Mesenchymal stem cell (in vitro differentiated cells and primary cell): Measurements from ENCODE around the gene VEPH1. TPM values are rescaled to one million over a fixed set of nuclear protein-coding genes. Genes with fewer than 3 reads are reported as not detected.
A peak's percentile ranks its signal among the peaks of the same experiment; 100 is the strongest.

Source experiments
- DNase-seq: peaks from one replicate; pipeline ENCODE4 v3.0.0-alpha.2; 2013
- H2AFZ ChIP-seq: one replicate; pipeline ENCODE4 v1.6.1; 2013; ENCODE audit warnings: low read depth, mild to moderate bottlenecking, control low read depth, inconsistent platforms, low read length, moderate library complexity
- H2AK5ac ChIP-seq: 2 replicates; pipeline ENCODE4 v1.6.1; 2013; ENCODE audit warnings: low read length, moderate library complexity, mild to moderate bottlenecking, inconsistent platforms; ENCODE audit not compliant: severe bottlenecking
- H2BK120ac ChIP-seq: one replicate; pipeline ENCODE4 v1.6.1; 2013; ENCODE audit warnings: low read depth, mild to moderate bottlenecking, inconsistent platforms, low read length, moderate library complexity
- H2BK12ac ChIP-seq, 2 experiments: one replicate each; pipeline ENCODE4 v1.6.1; 2013; ENCODE audit warnings: inconsistent platforms in 2 of 2, low read length in 2 of 2, mild to moderate bottlenecking in 2 of 2, moderate library complexity in 2 of 2, control low read depth in 1 of 2
- H2BK15ac ChIP-seq: one replicate; pipeline ENCODE4 v1.6.1; 2013; ENCODE audit warnings: mild to moderate bottlenecking, low read depth, inconsistent platforms; ENCODE audit not compliant: poor library complexity, severe bottlenecking
- H2BK5ac ChIP-seq: 2 replicates; pipeline ENCODE4 v1.6.1; 2013; ENCODE audit warnings: low read depth, mild to moderate bottlenecking, low read length, control low read depth, inconsistent platforms; ENCODE audit not compliant: poor library complexity, severe bottlenecking
- H3K14ac ChIP-seq, 2 experiments: one replicate each; pipeline ENCODE4 v1.6.1; 2013; ENCODE audit warnings: inconsistent platforms in 2 of 2, low read length in 2 of 2, control low read depth in 1 of 2, mild to moderate bottlenecking in 1 of 2, moderate library complexity in 1 of 2
- H3K18ac ChIP-seq, 2 experiments: one replicate each; pipeline ENCODE4 v1.6.1; 2013; ENCODE audit warnings: inconsistent platforms in 2 of 2, low read length in 2 of 2, control low read depth in 1 of 2, low read depth in 1 of 2, mild to moderate bottlenecking in 1 of 2
- H3K23ac ChIP-seq, 2 experiments: one replicate each; pipeline ENCODE4 v1.6.1; 2013; ENCODE audit warnings: inconsistent platforms in 2 of 2, low read length in 2 of 2, mild to moderate bottlenecking in 2 of 2, moderate library complexity in 2 of 2, control low read depth in 1 of 2
- H3K27ac ChIP-seq: 2 replicates; pipeline ENCODE4 v1.5.1; 2013; ENCODE audit warnings: mild to moderate bottlenecking, moderate library complexity, low read length, control low read depth, inconsistent platforms; ENCODE audit not compliant: poor library complexity, severe bottlenecking
- H3K27me3 ChIP-seq, 2 experiments: 2 replicates each; pipeline versions ENCODE4 v1.6.1 to v1.7.0; 2013; ENCODE audit warnings: low read length in 2 of 2, mild to moderate bottlenecking in 2 of 2, moderate library complexity in 2 of 2, control low read depth in 1 of 2, inconsistent platforms in 1 of 2; ENCODE audit not compliant: control insufficient read depth in 1 of 2, insufficient read depth in 1 of 2
- H3K36me3 ChIP-seq, 2 experiments: 2 replicates each; pipeline versions ENCODE4 v1.6.1 to v1.7.0; 2013; ENCODE audit warnings: low read length in 2 of 2, control low read depth in 1 of 2, inconsistent platforms in 1 of 2, low read depth in 1 of 2, mild to moderate bottlenecking in 1 of 2; ENCODE audit not compliant: insufficient read depth in 2 of 2, control insufficient read depth in 1 of 2
- H3K4ac ChIP-seq, 2 experiments: one replicate each; pipeline ENCODE4 v1.6.1; 2013; ENCODE audit warnings: inconsistent platforms in 2 of 2, low read length in 2 of 2, mild to moderate bottlenecking in 2 of 2, moderate library complexity in 2 of 2, control low read depth in 1 of 2, low read depth in 1 of 2
- H3K4me1 ChIP-seq: 2 replicates; pipeline ENCODE4 v1.6.1; 2013; ENCODE audit warnings: low read depth, low read length, control low read depth; ENCODE audit not compliant: control insufficient read depth, insufficient read depth
- H3K4me2 ChIP-seq: 2 replicates; pipeline ENCODE4 v1.6.1; 2013; ENCODE audit warnings: low read length, mild to moderate bottlenecking, inconsistent platforms; ENCODE audit not compliant: poor library complexity, severe bottlenecking
- H3K4me3 ChIP-seq, 2 experiments: 2 replicates each; pipeline versions ENCODE4 v1.5.1 to v1.7.0; 2013; ENCODE audit warnings: low read length in 2 of 2, mild to moderate bottlenecking in 2 of 2, control low read depth in 1 of 2, low read depth in 1 of 2; ENCODE audit not compliant: insufficient read depth in 1 of 2
- H3K79me1 ChIP-seq: replicated peaks from 2 replicates; pipeline ENCODE4 v1.6.1; 2013; ENCODE audit warnings: mild to moderate bottlenecking, control low read depth, low read length, inconsistent platforms; ENCODE audit not compliant: poor library complexity, severe bottlenecking
- H3K9ac ChIP-seq: 2 replicates; pipeline ENCODE4 v1.7.0; 2013; ENCODE audit warnings: mild to moderate bottlenecking, low read length, moderate library complexity
- H3K9me3 ChIP-seq: 2 replicates; pipeline ENCODE4 v1.7.0; 2013; ENCODE audit warnings: mild to moderate bottlenecking, low read length; ENCODE audit not compliant: control insufficient read depth
- H4K8ac ChIP-seq: one replicate; pipeline ENCODE4 v1.6.1; 2013; ENCODE audit warnings: inconsistent platforms, mild to moderate bottlenecking, low read length, moderate library complexity
- H4K91ac ChIP-seq: one replicate; pipeline ENCODE4 v1.6.1; 2013; ENCODE audit warnings: mild to moderate bottlenecking, low read length, inconsistent platforms
- WGBS: methylation state at CpG from one replicate; pipeline ENCODE4 v1.1.7; 2013; ENCODE audit warnings: mixed read lengths; 5-methylcytosine and 5-hydroxymethylcytosine counted together
- polyA plus RNA-seq, 2 experiments: library from polyadenylated mRNA; stranded (reverse); fragments of 200-250 nt; gene quantifications; one replicate each; pipeline ENCODE4 v1.2.3, GENCODE V29; 2013

VEPH1 gene
- polyA plus RNA-seq (2013, experiment 1 of 2), result 2.2 TPM
- 2.2 TPM for polyA plus RNA-seq (2013, experiment 2 of 2)

DNA sequence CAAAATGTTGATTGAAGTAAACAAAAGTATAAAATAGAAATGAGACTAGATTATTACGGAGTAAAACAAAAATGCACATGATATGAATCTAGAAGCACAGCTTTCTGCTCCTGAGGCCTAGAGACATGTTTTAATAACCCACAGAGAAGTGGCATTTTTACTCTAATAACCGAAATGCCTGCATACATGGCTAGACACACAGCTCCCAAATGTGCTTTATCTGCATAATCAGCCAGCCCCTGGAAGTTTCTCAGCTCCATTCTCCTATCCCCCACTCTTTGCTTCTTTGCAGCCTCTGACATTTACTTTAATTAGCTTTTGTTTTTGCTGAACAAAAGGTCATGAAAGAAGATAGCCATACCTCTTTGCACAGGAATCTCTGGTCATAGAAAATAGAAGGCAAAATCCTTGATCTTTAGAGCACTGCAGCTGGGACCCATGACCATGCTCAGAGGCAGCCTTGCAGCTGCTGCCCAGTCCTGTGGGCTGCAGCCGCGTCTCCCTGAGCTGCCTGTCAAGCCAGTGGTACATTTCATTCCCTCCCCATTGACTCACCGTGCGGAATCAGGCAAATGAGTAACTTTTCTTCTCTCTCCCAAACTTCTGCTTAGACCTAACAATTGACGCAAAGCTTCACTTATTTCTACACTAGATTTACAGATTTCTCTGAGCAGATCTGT is at the start of gene VEPH1:
Gene VEPH1 (minus strand): TSS at position 501 of the 680 bp plus-strand sequence. CDS start 8,067 bp downstream, outside the sequence.
- Histone ChIP-seq H2AK5ac (no peak within 1 kb of the TSS), H3K79me1 (peaks cover 4% of the 10 kb centered on the region), H3K9ac (no peak within 1 kb of the TSS), H3K4ac (no peak within 1 kb of the TSS), H4K8ac (peak within 1 kb of the TSS; percentile 63), H3K36me3 (no peaks in the 10 kb centered on the region), H3K27me3 (no peaks in the 10 kb centered on the region), H3K27ac (peak within 1 kb of the TSS; percentile 96), H4K91ac (no peak within 1 kb of the TSS), H3K9me3 (peaks cover 6% of the 10 kb centered on the region), H2BK5ac (peak within 1 kb of the TSS; percentile 14), H3K14ac (no peak within 1 kb of the TSS), H3K4me1 (peaks cover 3% of the 10 kb centered on the region), H2BK15ac (no peak within 1 kb of the TSS), H2AFZ (no peak within 1 kb of the TSS), H3K4me3 (no peak within 1 kb of the TSS), H3K23ac (no peak within 1 kb of the TSS), H3K4me2 (peak within 1 kb of the TSS; percentile 89), H2BK120ac (no peak within 1 kb of the TSS), H2BK12ac (no peak within 1 kb of the TSS), H3K18ac (no peak within 1 kb of the TSS)
- 61% methylated on average over 5 of the region's 7 CpGs for WGBS
- peak; percentile 10 for DNase-seq

- Histone ChIP-seq H2AK5ac (no peak overlapping the region), H3K27me3 (no peaks in the 10 kb centered on the region), H4K8ac (no peak overlapping the region), H2BK5ac (no peak overlapping the region), H3K9me3 (peaks cover 20% of the 10 kb centered on the region), H3K9ac (no peak overlapping the region), H3K4me2 (no peak overlapping the region), H3K14ac (no peak overlapping the region), H2BK120ac (no peak overlapping the region), H4K91ac (no peak overlapping the region), H3K4me1 (no peaks in the 10 kb centered on the region), H3K4me3 (no peak overlapping the region), H3K27ac (no peak overlapping the region), H3K18ac (no peak overlapping the region), H3K23ac (no peak overlapping the region), H3K36me3 (peaks cover 0 to 29% of the 10 kb centered on the region in 2 experiments), H2BK15ac (no peak overlapping the region), H2AFZ (no peak overlapping the region), H3K79me1 (no peaks in the 10 kb centered on the region), H3K4ac (no peak overlapping the region), H2BK12ac (no peak overlapping the region)
- whole genome bisulfite sequencing, result 77% methylated on average over 1 of the region's 1 CpG
- no peak for DNase-seq
Observed at GRCh38 chr3:157551961-157552360, 48.7 kb upstream of the VEPH1 start.

DNA sequence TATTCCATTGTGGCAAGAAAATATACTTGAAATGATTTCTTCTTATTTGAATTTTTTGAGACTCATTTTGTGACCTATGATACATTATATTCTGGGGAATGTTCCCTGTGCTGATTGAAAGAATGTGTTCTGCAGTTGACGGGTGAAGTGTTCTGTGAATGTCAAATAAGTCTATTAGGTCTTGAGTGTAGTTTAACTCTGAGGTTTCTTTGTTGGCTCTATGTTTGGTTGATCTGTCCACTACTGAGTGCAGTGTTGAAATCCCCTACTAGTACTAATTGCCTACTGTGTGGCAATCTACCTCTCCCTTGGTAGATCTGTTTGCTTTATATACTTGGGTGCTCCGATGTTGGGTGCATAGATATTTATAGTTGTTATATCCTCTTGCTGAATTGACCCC is 46.3 kb upstream of the VEPH1 start:
- H3K9ac ChIP-seq, result no peak overlapping the region
- H3K23ac ChIP-seq, result no peak overlapping the region
- H2BK120ac ChIP-seq, result no peak overlapping the region
- WGBS, result 95% methylated on average over 1 of the region's 2 CpGs
- no peak overlapping the region for H3K14ac ChIP-seq
- H3K9me3 ChIP-seq, result peaks cover 7% of the 10 kb centered on the region
- no peak overlapping the region for H3K4me3 ChIP-seq
- H3K79me1 ChIP-seq, result no peaks in the 10 kb centered on the region
- no peak overlapping the region for H3K27ac ChIP-seq
- no peak overlapping the region for H2BK12ac ChIP-seq
- no peak overlapping the region for H2AK5ac ChIP-seq
- H4K91ac ChIP-seq, result no peak overlapping the region
- H2BK15ac ChIP-seq, result no peak overlapping the region
- DNase-seq, result no peak
- no peak overlapping the region for H2BK5ac ChIP-seq
- H3K36me3 ChIP-seq, result peaks cover 0 to 15% of the 10 kb centered on the region in 2 experiments
- no peak overlapping the region for H2AFZ ChIP-seq
- no peak overlapping the region for H4K8ac ChIP-seq
- H3K4me2 ChIP-seq, result no peak overlapping the region
- H3K18ac ChIP-seq, result no peak overlapping the region
- H3K4ac ChIP-seq, result no peak overlapping the region
- no peaks in the 10 kb centered on the region for H3K27me3 ChIP-seq
- H3K4me1 ChIP-seq, result no peaks in the 10 kb centered on the region

- H2BK5ac ChIP-seq, result no peak overlapping the region
- peak overlapping the region; percentile 19 for H3K27ac ChIP-seq
- H3K4me1 ChIP-seq, result peaks cover 7% of the 10 kb centered on the region
- no peaks in the 10 kb centered on the region for H3K79me1 ChIP-seq
- H3K4me2 ChIP-seq, result no peak overlapping the region
- no peaks in the 10 kb centered on the region for H3K27me3 ChIP-seq
- peak overlapping the region; percentile 88 for H3K9ac ChIP-seq
- peak overlapping the region in 1 of 2 experiments; percentile 90 for H3K4me3 ChIP-seq
- no peak overlapping the region for H2AFZ ChIP-seq
- H3K9me3 ChIP-seq, result peaks cover 2% of the 10 kb centered on the region
- H2BK12ac ChIP-seq, result no peak overlapping the region
- H4K91ac ChIP-seq, result no peak overlapping the region
- H3K18ac ChIP-seq, result no peak overlapping the region
- DNase-seq, result no peak
- H3K36me3 ChIP-seq, result peaks cover 0 to 3% of the 10 kb centered on the region in 2 experiments
- WGBS, result 98% methylated on average over 3 of the region's 4 CpGs
- H3K14ac ChIP-seq, result no peak overlapping the region
- H2AK5ac ChIP-seq, result no peak overlapping the region
- no peak overlapping the region for H3K23ac ChIP-seq
- H2BK15ac ChIP-seq, result no peak overlapping the region
- H4K8ac ChIP-seq, result no peak overlapping the region
- H3K4ac ChIP-seq, result no peak overlapping the region
- no peak overlapping the region for H2BK120ac ChIP-seq
Observed at GRCh38 chr3:157544501-157545130, 41.4 kb upstream of the VEPH1 start.
